Gastroesophageal sphincter (tissue), 4 donors: ENCODE data around the gene WARS2. TPM values are rescaled to one million over a fixed set of nuclear protein-coding genes. Genes with fewer than 3 reads are reported as not detected.

Experiments used
- ATAC-seq: fragments of 150-250 bp; one replicate; pipeline ENCODE4 v1.9.1; 2016; ENCODE audit warnings: mild to moderate bottlenecking, moderate library complexity
- H3K27ac ChIP-seq, 4 donors: fragments of 200-600 bp; sonication (generic) in 3 of 4; 1 replicate in 3 of 4; 2 replicates in 1 of 4; pipeline ENCODE4 v1.5.1; 2016 to 2019
- H3K27me3 ChIP-seq: fragments of 200-600 bp; sonication (generic); one replicate; pipeline ENCODE4 v1.5.1; 2019
- H3K36me3 ChIP-seq, 2 donors: fragments of 200-600 bp; sonication (generic); one replicate each; pipeline ENCODE4 v1.5.1; 2019; ENCODE audit warnings: control low read depth in 1 of 2
- H3K4me1 ChIP-seq, 3 donors: fragments of 200-600 bp; sonication (generic); 1 replicate in 2 of 3; 2 replicates in 1 of 3; pipeline ENCODE4 v1.5.1; 2016 to 2019; ENCODE audit warnings: control low read depth in 2 of 3
- H3K4me3 ChIP-seq, 2 donors: fragments of 200-600 bp; sonication (generic); one replicate each; pipeline ENCODE4 v1.5.1; 2019; ENCODE audit warnings: mild to moderate bottlenecking in 1 of 2, moderate library complexity in 1 of 2
- H3K9me3 ChIP-seq, 3 donors: fragments of 200-600 bp; sonication (generic); one replicate each; pipeline ENCODE4 v1.5.1; 2017 to 2019; ENCODE audit warnings: control low read depth in 2 of 3
- CTCF ChIP-seq, 4 experiments: fragments of 200-600 bp in 2 of 4; fragments of 450-650 bp in 2 of 4; sonication (generic) in 1 of 4; IDR thresholded peaks; one replicate each; pipeline ENCODE4 v1.5.1; 2017 to 2019; ENCODE audit warnings: antibody characterized with exemption in 4 of 4, mild to moderate bottlenecking in 2 of 4, moderate library complexity in 2 of 4
- EP300 ChIP-seq: sonication (generic); formaldehyde crosslinking; IDR thresholded peaks from one replicate; pipeline ENCODE4 v1.6.1; 2017; ENCODE audit warnings: antibody characterized with exemption, mild to moderate bottlenecking
- POLR2A ChIP-seq, 2 donors: fragments of 450-650 bp; IDR thresholded peaks; one replicate each; pipeline ENCODE4 v1.6.1; 2017; ENCODE audit warnings: antibody characterized with exemption in 2 of 2, mild to moderate bottlenecking in 2 of 2, moderate library complexity in 1 of 2
- POLR2AphosphoS5 ChIP-seq: sonication (generic); formaldehyde crosslinking; IDR thresholded peaks from one replicate; pipeline ENCODE4 v1.6.1; 2017; ENCODE audit warnings: antibody characterized with exemption
- WGBS, 2 donors: methylation state at CpG; one replicate each; pipeline ENCODE4 v1.1.5; 2018; ENCODE audit warnings: low coverage in 1 of 2; 5-methylcytosine and 5-hydroxymethylcytosine counted together
- total RNA-seq, 4 donors: library from RNA; depleted of rRNA; stranded (reverse); fragments of >200 nt; gene quantifications; one replicate each; pipeline ENCODE4 v1.1.0, GENCODE V29; 2016

Gene WARS2
- total RNA-seq, 4 donors from 2014 or later = 9.2 to 12.8 (median 11.7) TPM

- ATAC-seq = no peak
- 93 to 100% methylated on average over 1 of the region's 1 CpG for WGBS, 2 donors
- H3K4me3 ChIP-seq = no peak overlapping the region
- no peak overlapping the region for H3K27ac ChIP-seq
- H3K9me3 ChIP-seq = no peaks in the 10 kb centered on the region
- H3K4me1 ChIP-seq = no peaks in the 10 kb centered on the region
- H3K36me3 ChIP-seq = peaks cover 0 to 26% of the 10 kb centered on the region in 2 donors
- no peak for TF ChIP-seq POLR2AphosphoS5
- TF ChIP-seq EP300 = no peak
- TF ChIP-seq POLR2A (IDR thresholded peaks at IDR 0.05) = no peak
- no peak for TF ChIP-seq CTCF (IDR thresholded peaks at IDR 0.05)
- H3K27me3 ChIP-seq = no peaks in the 10 kb centered on the region
Observed at GRCh38 chr1:119027759-119028158, 112.7 kb downstream of the WARS2 start.

GRCh38 chr1:119026956-119027355, 113.5 kb downstream of the WARS2 start:
- Histone ChIP-seq H3K4me3 (no peak overlapping the region), H3K4me1 (no peaks in the 10 kb centered on the region), H3K9me3 (no peaks in the 10 kb centered on the region), H3K27me3 (no peaks in the 10 kb centered on the region), H3K27ac (no peak overlapping the region), H3K36me3 (peaks cover 0 to 18% of the 10 kb centered on the region in 2 donors)
- ATAC-seq = no peak
- TF ChIP-seq POLR2A (IDR thresholded peaks at IDR 0.05) (no peak), POLR2AphosphoS5 (no peak), CTCF (IDR thresholded peaks at IDR 0.05) (no peak), EP300 (no peak)
- WGBS, 2 donors = 84 to 90% methylated on average over 4 of the region's 5 CpGs

- TF ChIP-seq POLR2AphosphoS5 = no peak
- TF ChIP-seq EP300 = no peak
- no peak for TF ChIP-seq CTCF (IDR thresholded peaks at IDR 0.05)
- no peak for TF ChIP-seq POLR2A (IDR thresholded peaks at IDR 0.05)
- no peak for ATAC-seq
- Histone ChIP-seq H3K27ac (no peak overlapping the region), H3K9me3 (no peaks in the 10 kb centered on the region), H3K4me3 (no peak overlapping the region), H3K36me3 (peaks cover 0 to 16% of the 10 kb centered on the region in 2 donors), H3K27me3 (no peaks in the 10 kb centered on the region), H3K4me1 (no peaks in the 10 kb centered on the region)
- 83 to 90% methylated on average over 2 of the region's 2 CpGs for WGBS, 2 donors
Observed at GRCh38 chr1:119015547-119015946, 124.9 kb downstream of the WARS2 start.

- TF ChIP-seq POLR2AphosphoS5 (no peak), CTCF (IDR thresholded peaks at IDR 0.05) (no peak), POLR2A (IDR thresholded peaks at IDR 0.05) (no peak), EP300 (no peak)
- no peaks in the 10 kb centered on the region for H3K36me3 ChIP-seq
- peaks cover 20% of the 10 kb centered on the region for H3K27me3 ChIP-seq
- peaks cover 0 to 19% (median 12%) of the 10 kb centered on the region in 3 donors for H3K4me1 ChIP-seq
- 62 to 87% methylated on average over 3 to 5 of the region's 5 CpGs for WGBS, 2 donors
- H3K27ac ChIP-seq = no peak overlapping the region
- no peak for ATAC-seq
- H3K9me3 ChIP-seq = no peaks in the 10 kb centered on the region
- H3K4me3 ChIP-seq = no peak overlapping the region
Observed at GRCh38 chr1:119012383-119012782, 128.1 kb downstream of the WARS2 start.

- H3K36me3 ChIP-seq = no peaks in the 10 kb centered on the region
- no peak overlapping the region for H3K27ac ChIP-seq
- H3K4me1 ChIP-seq = peaks cover 0 to 26% (median 12%) of the 10 kb centered on the region in 3 donors
- no peak for ATAC-seq
- H3K4me3 ChIP-seq = no peak overlapping the region
- TF ChIP-seq EP300 = no peak
- no peak for TF ChIP-seq CTCF (IDR thresholded peaks at IDR 0.05)
- H3K9me3 ChIP-seq = no peaks in the 10 kb centered on the region
- peaks cover 27% of the 10 kb centered on the region for H3K27me3 ChIP-seq
- 89 to 95% methylated on average over 3 of the region's 3 CpGs for WGBS, 2 donors
Observed at GRCh38 chr1:119011706-119012105, 128.7 kb downstream of the WARS2 start.
